PFSK-1 (cell line): ENCODE measurements around the gene TCTN1.

ENCODE experiments used
- POLR2AphosphoS5 ChIP-seq: IDR thresholded peaks from 2 replicates; pipeline ENCODE4 v1.6.1; 2012; ENCODE audit warnings: low read depth, mild to moderate bottlenecking, control low read depth, low read length, moderate library complexity
- SIN3A ChIP-seq: IDR thresholded peaks from 2 replicates; pipeline ENCODE4 v1.6.1; 2012; ENCODE audit warnings: mild to moderate bottlenecking, low read length, moderate library complexity, borderline replicate concordance; ENCODE audit not compliant: insufficient read depth
- TAF1 ChIP-seq: IDR thresholded peaks from 2 replicates; pipeline ENCODE4 v1.6.1; 2012; ENCODE audit warnings: low read length, control low read depth, borderline replicate concordance; ENCODE audit not compliant: insufficient read depth
- TF ChIP-seq, protein P1 (sequence below), 2 experiments: IDR thresholded peaks; 2 replicates each; pipeline versions ENCODE4 v1.6.1 to v1.8.0; 2011 to 2012; ENCODE audit warnings: low read depth in 2 of 2, low read length in 2 of 2, control low read depth in 1 of 2, inconsistent platforms in 1 of 2, mild to moderate bottlenecking in 1 of 2, moderate library complexity in 1 of 2; ENCODE audit not compliant: insufficient read depth in 1 of 2

DNA sequence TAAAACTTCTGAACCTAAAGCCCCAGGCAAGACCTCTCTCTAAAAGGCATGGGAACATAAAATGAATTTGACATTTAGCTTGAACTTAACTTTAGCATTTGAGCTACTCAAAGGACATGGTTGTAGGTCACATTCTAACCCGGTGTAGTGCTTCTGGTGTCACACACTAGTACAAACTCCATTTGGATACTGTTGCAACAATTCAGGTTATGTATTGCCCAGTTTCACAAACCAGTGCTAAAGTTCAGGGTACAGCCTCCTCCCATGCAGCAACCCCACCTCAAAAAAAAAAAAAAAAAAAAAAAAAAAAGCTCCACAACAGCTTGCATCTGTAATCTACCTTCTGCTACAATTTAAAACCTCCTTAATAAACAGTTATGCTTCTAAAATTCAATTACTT lies 38.6 kb upstream of the TCTN1 start:
- TF ChIP-seq, protein P1, sequence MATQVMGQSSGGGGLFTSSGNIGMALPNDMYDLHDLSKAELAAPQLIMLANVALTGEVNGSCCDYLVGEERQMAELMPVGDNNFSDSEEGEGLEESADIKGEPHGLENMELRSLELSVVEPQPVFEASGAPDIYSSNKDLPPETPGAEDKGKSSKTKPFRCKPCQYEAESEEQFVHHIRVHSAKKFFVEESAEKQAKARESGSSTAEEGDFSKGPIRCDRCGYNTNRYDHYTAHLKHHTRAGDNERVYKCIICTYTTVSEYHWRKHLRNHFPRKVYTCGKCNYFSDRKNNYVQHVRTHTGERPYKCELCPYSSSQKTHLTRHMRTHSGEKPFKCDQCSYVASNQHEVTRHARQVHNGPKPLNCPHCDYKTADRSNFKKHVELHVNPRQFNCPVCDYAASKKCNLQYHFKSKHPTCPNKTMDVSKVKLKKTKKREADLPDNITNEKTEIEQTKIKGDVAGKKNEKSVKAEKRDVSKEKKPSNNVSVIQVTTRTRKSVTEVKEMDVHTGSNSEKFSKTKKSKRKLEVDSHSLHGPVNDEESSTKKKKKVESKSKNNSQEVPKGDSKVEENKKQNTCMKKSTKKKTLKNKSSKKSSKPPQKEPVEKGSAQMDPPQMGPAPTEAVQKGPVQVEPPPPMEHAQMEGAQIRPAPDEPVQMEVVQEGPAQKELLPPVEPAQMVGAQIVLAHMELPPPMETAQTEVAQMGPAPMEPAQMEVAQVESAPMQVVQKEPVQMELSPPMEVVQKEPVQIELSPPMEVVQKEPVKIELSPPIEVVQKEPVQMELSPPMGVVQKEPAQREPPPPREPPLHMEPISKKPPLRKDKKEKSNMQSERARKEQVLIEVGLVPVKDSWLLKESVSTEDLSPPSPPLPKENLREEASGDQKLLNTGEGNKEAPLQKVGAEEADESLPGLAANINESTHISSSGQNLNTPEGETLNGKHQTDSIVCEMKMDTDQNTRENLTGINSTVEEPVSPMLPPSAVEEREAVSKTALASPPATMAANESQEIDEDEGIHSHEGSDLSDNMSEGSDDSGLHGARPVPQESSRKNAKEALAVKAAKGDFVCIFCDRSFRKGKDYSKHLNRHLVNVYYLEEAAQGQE (IDR thresholded peaks at IDR 0.05; ENCODE audit: insufficient read depth in 1 of 2, low read depth in 2 of 2, low read length in 2 of 2): no peak
- no peak for TF ChIP-seq TAF1
- no peak for TF ChIP-seq POLR2AphosphoS5
- TF ChIP-seq SIN3A: no peak
